ENCODE data around the gene ASPSCR1. TPM values are rescaled to one million over a fixed set of nuclear protein-coding genes. Genes with fewer than 3 reads are reported as not detected.

The ASPSCR1 gene
- total RNA-seq, 4 donors from 2014 or later, result 24.0 to 44.7 (median 32.0) TPM

- DNase-seq (no peak), ATAC-seq (no peak)
- TF ChIP-seq CTCF (IDR thresholded peaks at IDR 0.05 in 4 of 5, conservative IDR thresholded peaks at IDR 0.05 in 1 of 5) (no peak), POLR2A (IDR thresholded peaks at IDR 0.05) (no peak)
- Histone ChIP-seq H3K4me3 (no peak overlapping the region), H3K36me3 (no peaks in the 10 kb centered on the region), H3K27ac (no peak overlapping the region), H3K4me1 (peaks cover 2 to 19% of the 10 kb centered on the region in 2 donors), H3K9me3 (no peaks in the 10 kb centered on the region), H3K27me3 (peaks cover 10 to 14% (median 11%) of the 10 kb centered on the region in 3 donors)
- in situ Hi-C loops (cut with MboI; ENCODE audit: low sequenced_read_pairs in 4 of 4) (loop anchor here in 1 of 4 donors (25.0 kb wide), 1 partner anchor 108 kb away; no protein-coding TSS in a partner anchor), intact Hi-C loops (cut with DNase I; ENCODE audit: low total_unique reads) (no loop called here)
These were observed 52.0 kb downstream of the ASPSCR1 start for GRCh38 chr17:82029391-82029790.

GRCh38 chr17:82029990-82030469 lies 52.6 kb downstream of the ASPSCR1 start:
- in situ Hi-C loops (cut with MboI; ENCODE audit: low sequenced_read_pairs in 4 of 4), result loop anchor here (10.0 to 25.0 kb wide), 2 partner anchors 107 to 125 kb away; no protein-coding TSS in a partner anchor

GRCh38 chr17:82030470-82031302 lies 53.3 kb downstream of the ASPSCR1 start:
- peak; percentile 87 to 89 for ATAC-seq
- peak; percentile 68 to 78 for DNase-seq
- peaks cover 3 to 8% of the 10 kb centered on the region in 2 donors for H3K36me3 ChIP-seq
- H3K9me3 ChIP-seq, result no peaks in the 10 kb centered on the region
- H3K4me1 ChIP-seq, result peaks cover 2 to 22% of the 10 kb centered on the region in 2 donors
- peak in 1 of 2 donors; percentile 11 for TF ChIP-seq POLR2A (IDR thresholded peaks at IDR 0.05)
- TF ChIP-seq CTCF (IDR thresholded peaks at IDR 0.05 in 4 of 5, conservative IDR thresholded peaks at IDR 0.05 in 1 of 5), result peak; percentile 96 to 99 (median 97)
- in situ Hi-C loops (cut with MboI; ENCODE audit: low sequenced_read_pairs in 4 of 4), result loop anchor here (10.0 to 25.0 kb wide), 2 partner anchors 107 to 124 kb away; no protein-coding TSS in a partner anchor
- no peak overlapping the region for H3K27ac ChIP-seq
- intact Hi-C loops (cut with DNase I; ENCODE audit: low total_unique reads), result loop anchor here (1.0 kb wide), 1 partner anchor 124 kb away; no protein-coding TSS in a partner anchor
- H3K4me3 ChIP-seq, result peak overlapping the region; percentile 46 to 61 (median 57)
- peaks cover 10 to 14% (median 11%) of the 10 kb centered on the region in 3 donors for H3K27me3 ChIP-seq

More at GRCh38 chr17:82029990-82030469, 52.6 kb downstream of the ASPSCR1 start:
- TF ChIP-seq CTCF (IDR thresholded peaks at IDR 0.05 in 4 of 5, conservative IDR thresholded peaks at IDR 0.05 in 1 of 5) (no peak), POLR2A (IDR thresholded peaks at IDR 0.05) (no peak)
- Histone ChIP-seq H3K4me1 (peaks cover 2 to 19% of the 10 kb centered on the region in 2 donors), H3K27me3 (peaks cover 10 to 14% (median 11%) of the 10 kb centered on the region in 3 donors), H3K4me3 (peak overlapping the region in 1 of 4 donors; percentile 57), H3K36me3 (peaks cover 0 to 1% of the 10 kb centered on the region in 2 donors), H3K9me3 (no peaks in the 10 kb centered on the region), H3K27ac (no peak overlapping the region)
- peak; percentile 6 to 20 for ATAC-seq
- no peak for DNase-seq
- intact Hi-C loops (cut with DNase I; ENCODE audit: low total_unique reads), result loop anchor here (1.0 kb wide), 1 partner anchor 124 kb away; no protein-coding TSS in a partner anchor

- no peak within 1 kb of the TSS for H3K27ac ChIP-seq
- in situ Hi-C loops (cut with MboI; ENCODE audit: low sequenced_read_pairs in 4 of 4) (loop anchor here (10.0 to 25.0 kb wide), 2 partner anchors 106 to 123 kb away; no protein-coding TSS in a partner anchor), intact Hi-C loops (cut with DNase I; ENCODE audit: low total_unique reads) (no loop called here)
These were observed 54.0 kb downstream of the ASPSCR1 start, which contains the start of gene RAC3 for GRCh38 chr17:82031303-82031884. RAC3 (plus strand) TSS chr17:82031678; CDS start chr17:82031762, 84 bp downstream.

More at GRCh38 chr17:82031303-82031884, 54.0 kb downstream of the ASPSCR1 start, which contains the start of gene RAC3:
- peak within 1 kb of the TSS; percentile 46 to 61 (median 57) for H3K4me3 ChIP-seq
- H3K4me1 ChIP-seq, result peaks cover 8 to 29% of the 10 kb centered on the region in 2 donors
- H3K9me3 ChIP-seq, result no peaks in the 10 kb centered on the region
- no peak for ATAC-seq
- H3K36me3 ChIP-seq, result peaks cover 3 to 15% of the 10 kb centered on the region in 2 donors
- DNase-seq, result no peak
- no peak for TF ChIP-seq POLR2A (IDR thresholded peaks at IDR 0.05)
- peaks cover 10 to 14% (median 11%) of the 10 kb centered on the region in 3 donors for H3K27me3 ChIP-seq
